K562 (cell line): ENCODE measurements around the gene USP32. TPM values are rescaled to one million over a fixed set of nuclear protein-coding genes. Genes with fewer than 3 reads are reported as not detected.

Experiments used
- BRCA1 ChIP-seq, 2 experiments: fragments of 450-650 bp in 1 of 2; sonication (generic) in 1 of 2; formaldehyde crosslinking in 1 of 2; IDR thresholded peaks; 2 replicates each; pipeline versions ENCODE4 v1.5.0 to v1.6.1; 2017 to 2020; ENCODE audit warnings: mild to moderate bottlenecking in 1 of 2, missing genetic modification reagents in 1 of 2
- C11orf30 ChIP-seq: fragments of 450-650 bp; IDR thresholded peaks from 2 replicates; pipeline ENCODE4 v1.6.1; 2016; ENCODE audit warnings: low read depth, mild to moderate bottlenecking
- EP300 ChIP-seq: IDR thresholded peaks from 2 replicates; pipeline ENCODE4 v1.6.1; 2012; ENCODE audit warnings: low read length, improper control_type of control experiment
- FOXP1 ChIP-seq: sonication (generic); formaldehyde crosslinking; IDR thresholded peaks from 2 replicates; pipeline ENCODE4 v1.8.0; 2022; ENCODE audit warnings: mild to moderate bottlenecking, missing genetic modification reagents
- KAT2B ChIP-seq: IDR thresholded peaks from one replicate; pipeline ENCODE4 v1.6.1; 2012; ENCODE audit warnings: low read depth, mild to moderate bottlenecking, control low read depth, inconsistent platforms, low read length, moderate library complexity
- MXI1 ChIP-seq: IDR thresholded peaks from 2 replicates; pipeline ENCODE4 v1.6.1; 2011; ENCODE audit warnings: low read depth, mild to moderate bottlenecking, improper control_type of control experiment, low read length
- POLR2A ChIP-seq: fragments of 450-650 bp; conservative IDR thresholded peaks from 2 replicates; pipeline ENCODE4 v1.6.1; 2016
- POLR2H ChIP-seq: IDR thresholded peaks from 2 replicates; pipeline ENCODE4 v1.6.1; 2016; ENCODE audit warnings: missing genetic modification characterization, low read depth, mild to moderate bottlenecking, control low read depth, missing compliant biosample characterization, moderate library complexity
- SMAD1 ChIP-seq: fragments of 150-350 bp; IDR thresholded peaks from 2 replicates; pipeline ENCODE4 v1.6.1; 2014; ENCODE audit warnings: low read length, low read depth; ENCODE audit not compliant: partially characterized antibody
- TCF7 ChIP-seq: sonication (generic); IDR thresholded peaks from 2 replicates; pipeline ENCODE4 v1.6.1; 2016; ENCODE audit warnings: antibody characterized with exemption, borderline replicate concordance
- THAP7 ChIP-seq: fragments of 250-450 bp; sonication (Bioruptor Pico); IDR thresholded peaks from 2 replicates; pipeline ENCODE4 v1.5.0; 2021
- ZNF316 ChIP-seq: fragments of 450-650 bp; IDR thresholded peaks from 2 replicates; pipeline ENCODE4 v1.6.1; 2016
- ZNF717 ChIP-seq: fragments of 250-450 bp; sonication (Bioruptor Pico); IDR thresholded peaks from 2 replicates; pipeline ENCODE4 v1.5.0; 2021
- ZNF76 ChIP-seq: fragments of 250-450 bp; sonication (Bioruptor Pico); IDR thresholded peaks from 2 replicates; pipeline ENCODE4 v1.4.0; 2020; ENCODE audit warnings: mild to moderate bottlenecking, moderate library complexity, borderline replicate concordance
- polyA plus RNA-seq, 8 experiments: library from polyadenylated mRNA; depleted of rRNA in 4 of 8; stranded (reverse) in 5 of 8; unstranded in 3 of 8; fragments of >200 nt; fragmentation: Nextera tagmentation in 2 of 8; fragmentation: Illumina TruSeq in 1 of 8; extraction: Ambion mirVana in 2 of 8; extraction: Trizol in 1 of 8; gene quantifications; 2 replicates each; pipeline versions ENCODE4 v1.2.1 to v1.2.3, GENCODE V29; 2011 to 2014; ENCODE audit warnings: inconsistent platforms in 1 of 8, missing spikeins in 1 of 8
- total RNA-seq, 7 experiments: library from RNA; depleted of rRNA in 6 of 7; stranded (reverse); fragments of >200 nt in 6 of 7; fragmentation: Illumina TruSeq in 2 of 7; extraction: Trizol in 2 of 7; gene quantifications; 2 replicates each; pipeline versions ENCODE4 v1.2.1 to v1.2.3, GENCODE V29; 2011 to 2021; ENCODE audit warnings: low replicate concordance in 1 of 7
- TF ChIP-seq, protein P1 (sequence below): fragments of 450-650 bp; IDR thresholded peaks from 2 replicates; pipeline ENCODE4 v1.6.1; 2017; ENCODE audit warnings: antibody characterized with exemption, mild to moderate bottlenecking
- TF ChIP-seq, protein P2 (sequence below): fragments of 450-650 bp; IDR thresholded peaks from one replicate; pipeline ENCODE4 v1.6.1; 2018; ENCODE audit warnings: mild to moderate bottlenecking, moderate library complexity; ENCODE audit not compliant: partially characterized antibody
- TF ChIP-seq, protein P3 (sequence below): fragments of 250-450 bp; sonication (Bioruptor Pico); IDR thresholded peaks from 2 replicates; pipeline ENCODE4 v1.8.0; 2021; ENCODE audit warnings: borderline replicate concordance, mild to moderate bottlenecking, moderate library complexity; ENCODE audit not compliant: poor library complexity, severe bottlenecking
- TF ChIP-seq, protein P4 (sequence below): fragments of 250-450 bp; sonication (Bioruptor Pico); IDR thresholded peaks from 2 replicates; pipeline ENCODE4 v1.5.0; 2021; ENCODE audit warnings: mild to moderate bottlenecking, moderate library complexity

USP32 gene
- total and polyA plus RNA-seq, 9 of the 15 experiments (the other 6 are each of a cell fraction or from before 2014, with no cell fraction given) = 18.0 to 69.3 (median 47.1) TPM

DNA sequence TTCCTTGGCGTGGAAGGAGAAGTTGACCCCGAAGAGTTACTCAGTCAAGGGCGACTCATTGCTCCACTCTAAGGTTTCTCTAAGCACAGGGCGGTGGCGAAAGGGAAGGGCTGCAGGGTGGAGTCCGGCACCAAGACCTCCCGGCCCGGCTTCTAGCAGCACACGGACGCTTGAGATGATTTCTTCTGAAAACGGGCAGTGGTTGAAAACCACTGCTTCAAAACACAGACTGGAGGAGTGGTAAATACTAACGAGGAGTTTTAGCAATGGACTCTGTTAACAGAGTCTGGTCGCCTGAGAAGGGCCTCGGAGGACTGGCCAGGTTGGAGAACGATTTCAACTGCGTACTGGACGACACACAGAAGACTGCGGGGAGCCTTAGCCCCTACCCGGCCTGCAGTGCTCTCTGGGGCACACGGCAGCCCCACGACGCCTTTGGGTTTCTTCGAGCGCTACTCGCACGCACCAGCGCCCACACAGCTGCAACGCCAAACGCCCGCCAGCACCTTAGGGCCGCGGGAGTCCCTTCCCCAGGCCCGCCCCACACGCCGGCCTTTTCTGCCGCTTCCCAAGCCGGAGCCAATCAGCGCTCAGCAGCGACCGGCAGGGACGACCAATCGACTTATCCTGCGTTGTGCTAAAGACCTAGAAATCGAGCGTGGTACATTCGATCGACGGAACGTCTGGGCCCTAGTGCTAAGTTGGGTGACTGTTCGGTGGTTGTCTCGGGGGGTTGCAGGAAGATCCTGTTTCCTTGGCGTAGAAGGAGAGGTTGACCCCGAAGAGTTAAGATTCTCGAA, 256.6 kb downstream of the USP32 start (continued):
- TF ChIP-seq, protein P1, sequence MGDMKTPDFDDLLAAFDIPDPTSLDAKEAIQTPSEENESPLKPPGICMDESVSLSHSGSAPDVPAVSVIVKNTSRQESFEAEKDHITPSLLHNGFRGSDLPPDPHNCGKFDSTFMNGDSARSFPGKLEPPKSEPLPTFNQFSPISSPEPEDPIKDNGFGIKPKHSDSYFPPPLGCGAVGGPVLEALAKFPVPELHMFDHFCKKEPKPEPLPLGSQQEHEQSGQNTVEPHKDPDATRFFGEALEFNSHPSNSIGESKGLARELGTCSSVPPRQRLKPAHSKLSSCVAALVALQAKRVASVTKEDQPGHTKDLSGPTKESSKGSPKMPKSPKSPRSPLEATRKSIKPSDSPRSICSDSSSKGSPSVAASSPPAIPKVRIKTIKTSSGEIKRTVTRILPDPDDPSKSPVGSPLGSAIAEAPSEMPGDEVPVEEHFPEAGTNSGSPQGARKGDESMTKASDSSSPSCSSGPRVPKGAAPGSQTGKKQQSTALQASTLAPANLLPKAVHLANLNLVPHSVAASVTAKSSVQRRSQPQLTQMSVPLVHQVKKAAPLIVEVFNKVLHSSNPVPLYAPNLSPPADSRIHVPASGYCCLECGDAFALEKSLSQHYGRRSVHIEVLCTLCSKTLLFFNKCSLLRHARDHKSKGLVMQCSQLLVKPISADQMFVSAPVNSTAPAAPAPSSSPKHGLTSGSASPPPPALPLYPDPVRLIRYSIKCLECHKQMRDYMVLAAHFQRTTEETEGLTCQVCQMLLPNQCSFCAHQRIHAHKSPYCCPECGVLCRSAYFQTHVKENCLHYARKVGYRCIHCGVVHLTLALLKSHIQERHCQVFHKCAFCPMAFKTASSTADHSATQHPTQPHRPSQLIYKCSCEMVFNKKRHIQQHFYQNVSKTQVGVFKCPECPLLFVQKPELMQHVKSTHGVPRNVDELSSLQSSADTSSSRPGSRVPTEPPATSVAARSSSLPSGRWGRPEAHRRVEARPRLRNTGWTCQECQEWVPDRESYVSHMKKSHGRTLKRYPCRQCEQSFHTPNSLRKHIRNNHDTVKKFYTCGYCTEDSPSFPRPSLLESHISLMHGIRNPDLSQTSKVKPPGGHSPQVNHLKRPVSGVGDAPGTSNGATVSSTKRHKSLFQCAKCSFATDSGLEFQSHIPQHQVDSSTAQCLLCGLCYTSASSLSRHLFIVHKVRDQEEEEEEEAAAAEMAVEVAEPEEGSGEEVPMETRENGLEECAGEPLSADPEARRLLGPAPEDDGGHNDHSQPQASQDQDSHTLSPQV = no peak
- TF ChIP-seq POLR2H (tag) (no peak), POLR2A (peak; percentile 75), TCF7 (no peak), SMAD1 (no peak), BRCA1 (IDR thresholded peaks at IDR 0.05) (no peak), BRCA1 (CRISPR knock-in tag; IDR thresholded peaks at IDR 0.05) (no peak), ZNF76 (no peak), MXI1 (0 out of 2 replicates have a peak, but pooled peaks have one; percentile 47), EP300 (peak; percentile 40; the same call in 1 of the 2 replicates), KAT2B (no peak), ZNF316 (no peak), FOXP1 (peak; percentile 84), ZNF717 (CRISPR knock-in tag) (no peak), C11orf30 (peak; percentile 68), THAP7 (CRISPR knock-in tag) (no peak)
- TF ChIP-seq, protein P2, sequence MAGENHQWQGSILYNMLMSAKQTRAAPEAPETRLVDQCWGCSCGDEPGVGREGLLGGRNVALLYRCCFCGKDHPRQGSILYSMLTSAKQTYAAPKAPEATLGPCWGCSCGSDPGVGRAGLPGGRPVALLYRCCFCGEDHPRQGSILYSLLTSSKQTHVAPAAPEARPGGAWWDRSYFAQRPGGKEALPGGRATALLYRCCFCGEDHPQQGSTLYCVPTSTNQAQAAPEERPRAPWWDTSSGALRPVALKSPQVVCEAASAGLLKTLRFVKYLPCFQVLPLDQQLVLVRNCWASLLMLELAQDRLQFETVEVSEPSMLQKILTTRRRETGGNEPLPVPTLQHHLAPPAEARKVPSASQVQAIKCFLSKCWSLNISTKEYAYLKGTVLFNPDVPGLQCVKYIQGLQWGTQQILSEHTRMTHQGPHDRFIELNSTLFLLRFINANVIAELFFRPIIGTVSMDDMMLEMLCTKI = no peak
- TF ChIP-seq, protein P3, sequence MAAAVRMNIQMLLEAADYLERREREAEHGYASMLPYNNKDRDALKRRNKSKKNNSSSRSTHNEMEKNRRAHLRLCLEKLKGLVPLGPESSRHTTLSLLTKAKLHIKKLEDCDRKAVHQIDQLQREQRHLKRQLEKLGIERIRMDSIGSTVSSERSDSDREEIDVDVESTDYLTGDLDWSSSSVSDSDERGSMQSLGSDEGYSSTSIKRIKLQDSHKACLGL (CRISPR knock-in tag) = no peak
- TF ChIP-seq, protein P4, sequence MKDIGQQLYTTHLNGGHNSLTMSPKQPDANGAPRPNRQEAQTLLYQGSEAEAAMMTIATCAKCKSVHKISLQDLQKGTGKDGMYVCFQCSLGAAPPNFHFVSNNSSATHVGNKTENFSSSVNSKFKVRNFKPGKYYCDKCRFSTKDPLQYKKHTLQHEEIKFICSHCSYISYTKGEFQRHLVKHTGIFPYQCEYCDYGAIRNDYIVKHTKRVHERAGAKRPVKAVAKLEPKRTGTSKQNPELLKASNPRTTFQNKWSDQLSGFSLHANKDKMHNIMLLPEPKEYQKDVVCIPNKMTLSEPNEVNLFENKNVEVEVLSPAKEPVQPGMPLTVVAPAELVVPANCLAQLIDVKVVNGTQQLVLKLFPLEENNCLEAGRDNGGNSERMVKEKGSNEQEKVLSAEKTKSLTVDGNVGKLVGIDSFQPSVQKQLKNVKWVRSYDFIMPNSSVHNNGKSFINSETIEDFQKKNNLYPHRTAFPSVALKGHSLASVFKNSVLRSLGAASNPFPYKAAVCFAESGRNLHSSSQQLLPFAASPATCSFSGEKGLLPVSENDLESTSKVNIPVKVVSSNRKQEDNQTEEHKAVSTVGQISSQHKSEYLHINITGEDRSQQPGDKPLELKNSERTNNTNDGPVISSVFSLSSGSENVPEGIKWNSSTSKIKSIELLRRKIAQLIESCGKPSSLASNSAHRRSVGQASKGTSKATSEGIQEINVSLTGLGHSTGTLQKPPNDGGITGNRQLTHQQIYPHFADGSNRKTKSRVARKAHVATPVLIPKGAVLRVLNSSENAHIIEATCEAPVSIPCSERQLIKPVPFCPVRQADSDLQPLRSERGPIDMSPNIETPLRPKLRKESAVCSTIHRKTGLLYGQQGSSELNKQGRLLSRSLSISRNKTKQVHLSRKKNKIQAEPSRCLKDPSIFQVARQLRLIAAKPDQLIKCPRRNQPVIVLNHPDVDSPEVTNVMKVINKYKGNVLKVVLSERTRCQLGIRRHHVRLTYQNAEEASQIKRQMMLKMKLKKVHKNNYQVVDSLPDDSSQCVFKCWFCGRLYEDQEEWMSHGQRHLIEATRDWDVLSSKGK (CRISPR knock-in tag) = no peak
